ENCODE data around the gene PSMB5. TPM values are rescaled to one million over a fixed set of nuclear protein-coding genes. Genes with fewer than 3 reads are reported as not detected.

Gene PSMB5
- total RNA-seq, 1 experiment from 2014 or later: 224 TPM

DNA sequence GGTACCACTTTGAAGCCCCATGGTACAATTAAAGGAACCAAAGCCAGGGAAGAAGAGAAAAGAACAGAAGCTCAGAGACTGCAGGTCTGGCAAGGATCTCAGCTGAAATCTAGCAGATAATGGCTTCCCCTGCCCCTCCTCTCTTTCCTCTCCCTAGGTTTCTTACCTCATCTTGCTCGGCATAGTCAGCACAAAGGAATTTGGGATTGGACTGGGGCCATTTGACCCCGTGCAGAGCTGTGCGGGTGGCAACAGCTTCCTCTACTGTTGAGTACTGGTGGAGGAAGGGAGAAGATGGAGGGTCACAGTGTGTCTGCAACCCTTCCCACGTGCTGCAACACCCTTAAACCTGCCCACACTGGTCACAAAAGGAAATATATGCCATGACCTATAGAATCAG is 27.3 kb upstream of the PSMB5 start:
- Mint-ChIP-seq H3K9me3 (no peaks in the 10 kb centered on the region), H3K36me3 (peaks cover 69% of the 10 kb centered on the region), H3K4me3 (no peak overlapping the region), H3K27me3 (ENCODE audit: low read depth) (no peaks in the 10 kb centered on the region), H3K4me1 (peaks cover 3% of the 10 kb centered on the region; the same call in 1 of the 2 replicates), H3K27ac (0 out of 2 replicates have a peak overlapping the region, but pooled peaks have one; percentile 53)
- no peak for DNase-seq (ENCODE audit: low spot score)
- ATAC-seq: no peak
- no peak for TF ChIP-seq NFE2L1 (CRISPR knock-in tag; IDR thresholded peaks at IDR 0.05)
- TF ChIP-seq RORB (CRISPR knock-in tag; IDR thresholded peaks at IDR 0.05): no peak
- TF ChIP-seq FOXK1 (CRISPR knock-in tag; IDR thresholded peaks at IDR 0.05): no peak
- TF ChIP-seq, protein P1, sequence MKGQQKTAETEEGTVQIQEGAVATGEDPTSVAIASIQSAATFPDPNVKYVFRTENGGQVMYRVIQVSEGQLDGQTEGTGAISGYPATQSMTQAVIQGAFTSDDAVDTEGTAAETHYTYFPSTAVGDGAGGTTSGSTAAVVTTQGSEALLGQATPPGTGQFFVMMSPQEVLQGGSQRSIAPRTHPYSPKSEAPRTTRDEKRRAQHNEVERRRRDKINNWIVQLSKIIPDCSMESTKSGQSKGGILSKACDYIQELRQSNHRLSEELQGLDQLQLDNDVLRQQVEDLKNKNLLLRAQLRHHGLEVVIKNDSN (CRISPR knock-in tag; IDR thresholded peaks at IDR 0.05): no peak
- TF ChIP-seq, protein P2, sequence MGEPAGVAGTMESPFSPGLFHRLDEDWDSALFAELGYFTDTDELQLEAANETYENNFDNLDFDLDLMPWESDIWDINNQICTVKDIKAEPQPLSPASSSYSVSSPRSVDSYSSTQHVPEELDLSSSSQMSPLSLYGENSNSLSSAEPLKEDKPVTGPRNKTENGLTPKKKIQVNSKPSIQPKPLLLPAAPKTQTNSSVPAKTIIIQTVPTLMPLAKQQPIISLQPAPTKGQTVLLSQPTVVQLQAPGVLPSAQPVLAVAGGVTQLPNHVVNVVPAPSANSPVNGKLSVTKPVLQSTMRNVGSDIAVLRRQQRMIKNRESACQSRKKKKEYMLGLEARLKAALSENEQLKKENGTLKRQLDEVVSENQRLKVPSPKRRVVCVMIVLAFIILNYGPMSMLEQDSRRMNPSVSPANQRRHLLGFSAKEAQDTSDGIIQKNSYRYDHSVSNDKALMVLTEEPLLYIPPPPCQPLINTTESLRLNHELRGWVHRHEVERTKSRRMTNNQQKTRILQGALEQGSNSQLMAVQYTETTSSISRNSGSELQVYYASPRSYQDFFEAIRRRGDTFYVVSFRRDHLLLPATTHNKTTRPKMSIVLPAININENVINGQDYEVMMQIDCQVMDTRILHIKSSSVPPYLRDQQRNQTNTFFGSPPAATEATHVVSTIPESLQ (CRISPR knock-in tag; IDR thresholded peaks at IDR 0.05): no peak
- TF ChIP-seq, protein P3, sequence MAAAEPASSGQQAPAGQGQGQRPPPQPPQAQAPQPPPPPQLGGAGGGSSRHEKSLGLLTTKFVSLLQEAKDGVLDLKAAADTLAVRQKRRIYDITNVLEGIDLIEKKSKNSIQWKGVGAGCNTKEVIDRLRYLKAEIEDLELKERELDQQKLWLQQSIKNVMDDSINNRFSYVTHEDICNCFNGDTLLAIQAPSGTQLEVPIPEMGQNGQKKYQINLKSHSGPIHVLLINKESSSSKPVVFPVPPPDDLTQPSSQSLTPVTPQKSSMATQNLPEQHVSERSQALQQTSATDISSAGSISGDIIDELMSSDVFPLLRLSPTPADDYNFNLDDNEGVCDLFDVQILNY (CRISPR knock-in tag; IDR thresholded peaks at IDR 0.05): no peak
- TF ChIP-seq, protein P4, sequence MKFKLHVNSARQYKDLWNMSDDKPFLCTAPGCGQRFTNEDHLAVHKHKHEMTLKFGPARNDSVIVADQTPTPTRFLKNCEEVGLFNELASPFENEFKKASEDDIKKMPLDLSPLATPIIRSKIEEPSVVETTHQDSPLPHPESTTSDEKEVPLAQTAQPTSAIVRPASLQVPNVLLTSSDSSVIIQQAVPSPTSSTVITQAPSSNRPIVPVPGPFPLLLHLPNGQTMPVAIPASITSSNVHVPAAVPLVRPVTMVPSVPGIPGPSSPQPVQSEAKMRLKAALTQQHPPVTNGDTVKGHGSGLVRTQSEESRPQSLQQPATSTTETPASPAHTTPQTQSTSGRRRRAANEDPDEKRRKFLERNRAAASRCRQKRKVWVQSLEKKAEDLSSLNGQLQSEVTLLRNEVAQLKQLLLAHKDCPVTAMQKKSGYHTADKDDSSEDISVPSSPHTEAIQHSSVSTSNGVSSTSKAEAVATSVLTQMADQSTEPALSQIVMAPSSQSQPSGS (CRISPR knock-in tag; IDR thresholded peaks at IDR 0.05; ENCODE audit: borderline replicate concordance, low read depth): no peak
- TF ChIP-seq ESRRA (CRISPR knock-in tag; IDR thresholded peaks at IDR 0.05; ENCODE audit: borderline replicate concordance): no peak
- TF ChIP-seq, protein P5, sequence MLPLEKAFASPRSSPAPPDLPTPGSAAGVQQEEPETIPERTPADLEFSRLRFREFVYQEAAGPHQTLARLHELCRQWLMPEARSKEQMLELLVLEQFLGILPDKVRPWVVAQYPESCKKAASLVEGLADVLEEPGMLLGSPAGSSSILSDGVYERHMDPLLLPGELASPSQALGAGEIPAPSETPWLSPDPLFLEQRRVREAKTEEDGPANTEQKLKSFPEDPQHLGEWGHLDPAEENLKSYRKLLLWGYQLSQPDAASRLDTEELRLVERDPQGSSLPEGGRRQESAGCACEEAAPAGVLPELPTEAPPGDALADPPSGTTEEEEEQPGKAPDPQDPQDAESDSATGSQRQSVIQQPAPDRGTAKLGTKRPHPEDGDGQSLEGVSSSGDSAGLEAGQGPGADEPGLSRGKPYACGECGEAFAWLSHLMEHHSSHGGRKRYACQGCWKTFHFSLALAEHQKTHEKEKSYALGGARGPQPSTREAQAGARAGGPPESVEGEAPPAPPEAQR (CRISPR knock-in tag; IDR thresholded peaks at IDR 0.05): no peak
- TF ChIP-seq RELA (CRISPR knock-in tag; IDR thresholded peaks at IDR 0.05; ENCODE audit: borderline replicate concordance): no peak
- TF ChIP-seq, protein P6, sequence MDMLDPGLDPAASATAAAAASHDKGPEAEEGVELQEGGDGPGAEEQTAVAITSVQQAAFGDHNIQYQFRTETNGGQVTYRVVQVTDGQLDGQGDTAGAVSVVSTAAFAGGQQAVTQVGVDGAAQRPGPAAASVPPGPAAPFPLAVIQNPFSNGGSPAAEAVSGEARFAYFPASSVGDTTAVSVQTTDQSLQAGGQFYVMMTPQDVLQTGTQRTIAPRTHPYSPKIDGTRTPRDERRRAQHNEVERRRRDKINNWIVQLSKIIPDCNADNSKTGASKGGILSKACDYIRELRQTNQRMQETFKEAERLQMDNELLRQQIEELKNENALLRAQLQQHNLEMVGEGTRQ (CRISPR knock-in tag; IDR thresholded peaks at IDR 0.05): no peak
- no peak for TF ChIP-seq MYBL2 (CRISPR knock-in tag; IDR thresholded peaks at IDR 0.05)
- no peak for TF ChIP-seq ZNF121 (CRISPR knock-in tag; IDR thresholded peaks at IDR 0.05)
- no peak for TF ChIP-seq NFATC4 (CRISPR knock-in tag; IDR thresholded peaks at IDR 0.05)
- no peak for TF ChIP-seq SMAD3 (CRISPR knock-in tag; IDR thresholded peaks at IDR 0.05; ENCODE audit: borderline replicate concordance)
- no peak for TF ChIP-seq SP1 (CRISPR knock-in tag; conservative IDR thresholded peaks at IDR 0.05)
- TF ChIP-seq, protein P7, sequence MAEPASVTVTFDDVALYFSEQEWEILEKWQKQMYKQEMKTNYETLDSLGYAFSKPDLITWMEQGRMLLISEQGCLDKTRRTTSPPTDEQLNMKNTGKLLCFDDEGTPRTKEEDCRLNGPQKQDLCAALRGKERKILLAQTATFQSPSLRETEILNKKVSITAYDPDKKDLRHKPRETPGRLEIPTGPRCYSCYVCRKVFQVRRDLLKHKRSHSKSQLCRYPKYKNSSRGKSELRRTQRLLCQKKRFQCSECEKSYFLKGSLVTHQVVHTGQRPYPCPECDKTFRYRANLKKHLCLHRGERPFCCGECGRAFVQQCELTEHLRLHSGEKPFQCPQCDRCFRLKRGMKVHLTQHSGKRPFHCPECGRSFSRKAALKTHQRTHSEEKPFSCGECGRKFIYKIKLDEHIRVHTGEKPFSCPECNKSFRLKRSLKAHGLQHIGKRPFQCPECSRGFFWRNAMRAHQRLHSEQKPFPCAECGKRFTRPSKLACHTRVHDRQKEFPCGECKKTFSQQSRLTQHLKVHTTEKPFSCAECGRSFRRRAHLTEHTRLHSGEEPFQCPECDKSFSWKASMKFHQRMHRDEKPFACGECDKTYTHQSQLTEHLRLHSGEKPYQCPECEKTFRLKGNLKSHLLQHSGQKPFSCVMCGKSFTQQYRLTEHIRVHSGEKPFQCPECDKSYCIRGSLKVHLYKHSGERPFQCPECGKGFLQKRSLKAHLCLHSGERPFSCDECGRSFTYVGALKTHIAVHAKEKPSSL (CRISPR knock-in tag; conservative IDR thresholded peaks at IDR 0.05): no peak
- TF ChIP-seq TP53 (CRISPR knock-in tag; IDR thresholded peaks at IDR 0.05): no peak
- TF ChIP-seq, protein P8, sequence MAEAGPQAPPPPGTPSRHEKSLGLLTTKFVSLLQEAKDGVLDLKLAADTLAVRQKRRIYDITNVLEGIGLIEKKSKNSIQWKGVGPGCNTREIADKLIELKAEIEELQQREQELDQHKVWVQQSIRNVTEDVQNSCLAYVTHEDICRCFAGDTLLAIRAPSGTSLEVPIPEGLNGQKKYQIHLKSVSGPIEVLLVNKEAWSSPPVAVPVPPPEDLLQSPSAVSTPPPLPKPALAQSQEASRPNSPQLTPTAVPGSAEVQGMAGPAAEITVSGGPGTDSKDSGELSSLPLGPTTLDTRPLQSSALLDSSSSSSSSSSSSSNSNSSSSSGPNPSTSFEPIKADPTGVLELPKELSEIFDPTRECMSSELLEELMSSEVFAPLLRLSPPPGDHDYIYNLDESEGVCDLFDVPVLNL (CRISPR knock-in tag; IDR thresholded peaks at IDR 0.05; ENCODE audit: borderline replicate concordance, low read depth): no peak
- no peak for TF ChIP-seq TEAD1 (CRISPR knock-in tag; IDR thresholded peaks at IDR 0.05)
- CTCF ChIA-PET: interaction anchor here (0.6 to 1.2 kb wide), 4 partner anchors 15 to 75 kb away, joined by 3 to 4 read pairs (median 4); no protein-coding TSS in a partner anchor
- POLR2A ChIA-PET: interaction anchor here (0.6 kb wide), 3 partner anchors 65 to 240 kb away, joined by 3 to 5 read pairs (median 4); no protein-coding TSS in a partner anchor
